RWPE2 (cell line): ENCODE data around the gene TPGS2.
A peak's percentile ranks its signal among the peaks of the same experiment; 100 is the strongest.

ENCODE experiments used
- ATAC-seq: fragments of 200-7000 bp; cut with Tn5 transposase; 3 replicates; pipeline ENCODE4 v1.9.1; 2021; ENCODE audit warnings: low read depth
- DNase-seq: peaks from one replicate; pipeline ENCODE4 v3.0.0-alpha.2; 2020; ENCODE audit warnings: low spot score
- H3K27ac ChIP-seq: fragments of 450-650 bp; 2 replicates; pipeline ENCODE4 v1.5.1; 2017; ENCODE audit warnings: mild to moderate bottlenecking; ENCODE audit not compliant: poor library complexity, severe bottlenecking
- H3K27me3 ChIP-seq: fragments of 250-450 bp; sonication (Bioruptor Pico); 2 replicates; pipeline ENCODE4 v1.5.1; 2021; ENCODE audit warnings: mild to moderate bottlenecking, moderate library complexity; ENCODE audit not compliant: insufficient read depth, poor library complexity, severe bottlenecking
- H3K36me3 ChIP-seq: fragments of 250-450 bp; sonication (Bioruptor Pico); 2 replicates; pipeline ENCODE4 v1.5.1; 2020; ENCODE audit warnings: low read depth, mild to moderate bottlenecking, moderate library complexity
- H3K4me1 ChIP-seq: fragments of 250-450 bp; sonication (Bioruptor Pico); 2 replicates; pipeline ENCODE4 v1.5.1; 2021; ENCODE audit warnings: mild to moderate bottlenecking, moderate library complexity; ENCODE audit not compliant: insufficient read depth, poor library complexity, severe bottlenecking
- H3K4me3 ChIP-seq: fragments of 250-450 bp; sonication (Bioruptor Pico); 2 replicates; pipeline ENCODE4 v1.5.1; 2021; ENCODE audit warnings: mild to moderate bottlenecking, moderate library complexity; ENCODE audit not compliant: severe bottlenecking
- H3K9me3 ChIP-seq: fragments of 250-450 bp; sonication (Bioruptor Pico); 2 replicates; pipeline ENCODE4 v1.5.1; 2021; ENCODE audit warnings: mild to moderate bottlenecking, moderate library complexity; ENCODE audit not compliant: severe bottlenecking
- TF ChIP-seq, protein P1 (sequence below): fragments of 450-650 bp; IDR thresholded peaks from one replicate; pipeline ENCODE4 v1.5.1; 2017; ENCODE audit warnings: mild to moderate bottlenecking, moderate library complexity; ENCODE audit not compliant: poor library complexity, severe bottlenecking

Gene TPGS2

DNA sequence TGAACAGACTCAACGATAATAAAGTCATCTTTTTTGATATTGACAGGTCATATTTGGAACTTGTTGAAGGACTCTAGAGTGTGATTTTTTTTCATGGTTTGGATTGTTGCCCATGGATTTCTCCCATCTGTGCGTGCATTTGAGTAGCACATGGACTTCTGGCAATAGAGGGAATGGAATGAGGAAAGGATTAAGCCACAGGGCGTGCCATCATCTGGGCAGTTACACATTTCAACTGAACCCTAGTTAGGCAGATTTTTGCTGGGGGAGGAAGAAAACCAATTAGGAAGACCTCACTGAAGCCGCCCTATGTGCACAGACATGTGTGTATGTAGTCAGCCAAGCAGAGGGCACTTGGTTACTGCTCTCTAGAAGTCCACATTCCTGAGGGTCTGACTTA, 72.6 kb downstream of the TPGS2 start:
- H3K4me1 ChIP-seq: peaks cover 7% of the 10 kb centered on the region
- TF ChIP-seq, protein P1, sequence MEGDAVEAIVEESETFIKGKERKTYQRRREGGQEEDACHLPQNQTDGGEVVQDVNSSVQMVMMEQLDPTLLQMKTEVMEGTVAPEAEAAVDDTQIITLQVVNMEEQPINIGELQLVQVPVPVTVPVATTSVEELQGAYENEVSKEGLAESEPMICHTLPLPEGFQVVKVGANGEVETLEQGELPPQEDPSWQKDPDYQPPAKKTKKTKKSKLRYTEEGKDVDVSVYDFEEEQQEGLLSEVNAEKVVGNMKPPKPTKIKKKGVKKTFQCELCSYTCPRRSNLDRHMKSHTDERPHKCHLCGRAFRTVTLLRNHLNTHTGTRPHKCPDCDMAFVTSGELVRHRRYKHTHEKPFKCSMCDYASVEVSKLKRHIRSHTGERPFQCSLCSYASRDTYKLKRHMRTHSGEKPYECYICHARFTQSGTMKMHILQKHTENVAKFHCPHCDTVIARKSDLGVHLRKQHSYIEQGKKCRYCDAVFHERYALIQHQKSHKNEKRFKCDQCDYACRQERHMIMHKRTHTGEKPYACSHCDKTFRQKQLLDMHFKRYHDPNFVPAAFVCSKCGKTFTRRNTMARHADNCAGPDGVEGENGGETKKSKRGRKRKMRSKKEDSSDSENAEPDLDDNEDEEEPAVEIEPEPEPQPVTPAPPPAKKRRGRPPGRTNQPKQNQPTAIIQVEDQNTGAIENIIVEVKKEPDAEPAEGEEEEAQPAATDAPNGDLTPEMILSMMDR: no peak
- no peak overlapping the region for H3K4me3 ChIP-seq
- peak overlapping the region; percentile 11 for H3K27ac ChIP-seq
- ATAC-seq (peak; percentile 75), DNase-seq (no peak)
- H3K36me3 ChIP-seq: peaks cover 3% of the 10 kb centered on the region; the same call in 1 of the 2 replicates
- H3K27me3 ChIP-seq: no peaks in the 10 kb centered on the region
- H3K9me3 ChIP-seq: no peaks in the 10 kb centered on the region

DNA sequence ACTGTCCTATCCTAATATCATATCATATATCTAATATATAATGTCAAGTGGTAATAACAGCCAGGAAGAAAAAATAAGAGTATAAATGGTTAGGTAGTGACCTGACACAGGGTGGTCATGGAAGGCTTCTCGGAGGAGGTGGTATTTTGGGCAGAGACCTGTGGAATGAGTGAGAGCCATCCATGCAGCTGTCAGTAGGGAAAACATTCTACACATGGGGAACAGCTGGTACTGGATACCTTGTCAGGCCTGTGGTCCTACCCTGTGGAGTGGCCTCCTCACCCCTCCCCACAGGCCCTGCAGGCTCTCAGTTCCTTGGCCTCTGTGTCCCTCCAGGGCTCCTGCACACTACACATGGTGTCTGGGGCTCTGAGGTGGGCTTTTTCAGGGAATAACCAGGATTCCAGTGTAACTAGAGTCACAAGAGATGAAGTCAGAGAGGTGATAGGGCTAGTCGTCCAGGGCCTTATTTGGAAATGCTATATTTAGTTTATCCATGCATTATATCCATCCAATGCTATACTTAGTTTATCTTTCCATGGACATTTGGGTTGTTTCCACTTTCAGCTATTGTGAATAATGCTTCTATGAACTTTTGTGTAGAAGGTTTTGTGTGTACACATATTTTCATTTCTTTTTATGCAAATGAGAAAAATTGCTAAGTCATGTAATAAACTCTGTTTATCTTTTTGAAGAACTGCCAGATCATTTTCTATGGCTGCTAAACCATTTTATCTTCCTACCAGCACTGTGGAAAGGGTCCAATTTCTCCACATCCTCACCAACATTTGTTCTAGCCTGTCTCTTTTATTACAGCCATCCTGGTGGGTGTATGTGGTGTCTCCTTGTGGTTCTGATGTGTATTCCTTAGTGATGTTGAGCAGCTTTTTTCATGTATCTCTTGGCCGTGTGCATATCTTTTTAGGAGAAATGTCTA, 75.6 kb downstream of the TPGS2 start:
- H3K27me3 ChIP-seq: no peaks in the 10 kb centered on the region
- DNase-seq (no peak), ATAC-seq (no peak)
- H3K4me1 ChIP-seq: peaks cover 7% of the 10 kb centered on the region
- peaks cover 3% of the 10 kb centered on the region; the same call in 1 of the 2 replicates for H3K36me3 ChIP-seq
- H3K4me3 ChIP-seq: no peak overlapping the region
- no peaks in the 10 kb centered on the region for H3K9me3 ChIP-seq
- H3K27ac ChIP-seq: no peak overlapping the region
- TF ChIP-seq, protein P1: no peak

GRCh38 chr18:36745219-36745975, 83.4 kb downstream of the TPGS2 start:
- DNase-seq (no peak), ATAC-seq (peak; percentile 75)
- H3K27ac ChIP-seq: peak overlapping the region; percentile 36
- peaks cover 10% of the 10 kb centered on the region for H3K4me1 ChIP-seq
- TF ChIP-seq, protein P1: no peak
- no peaks in the 10 kb centered on the region for H3K9me3 ChIP-seq
- no peaks in the 10 kb centered on the region; the same call in 1 of the 2 replicates for H3K36me3 ChIP-seq
- H3K4me3 ChIP-seq: no peak overlapping the region
- no peaks in the 10 kb centered on the region for H3K27me3 ChIP-seq

DNA sequence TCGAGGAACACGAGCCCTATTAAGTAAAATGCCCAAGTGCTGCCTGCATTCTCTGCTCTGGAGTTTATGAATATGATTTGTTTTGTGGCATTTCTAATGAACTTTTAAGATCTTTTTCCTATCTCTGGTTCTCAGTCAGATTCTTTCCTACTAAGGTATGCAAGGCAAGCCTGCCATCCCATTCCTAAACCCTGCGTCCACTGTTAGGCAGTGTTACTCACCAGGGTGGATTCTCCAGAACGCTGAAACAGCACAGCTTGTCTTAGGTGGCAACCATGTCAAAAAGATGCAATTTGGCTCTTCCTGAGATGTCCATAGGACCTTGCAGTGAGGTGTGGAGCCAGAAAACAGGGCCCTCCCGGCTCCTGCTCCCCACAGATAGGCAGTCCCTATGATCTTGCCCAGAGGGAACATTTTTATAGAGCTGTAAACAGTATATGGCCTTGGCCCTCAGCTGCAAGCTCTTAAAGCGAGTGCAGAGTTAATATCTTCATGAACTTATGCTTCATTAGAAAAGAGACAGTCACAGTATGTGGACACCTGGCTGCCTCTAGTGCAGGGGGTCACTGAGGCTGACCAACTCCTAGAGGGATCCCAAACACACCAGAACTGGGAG, 84.4 kb downstream of the TPGS2 start:
- TF ChIP-seq, protein P1: no peak
- ATAC-seq (no peak), DNase-seq (no peak)
- Histone ChIP-seq H3K27me3 (no peaks in the 10 kb centered on the region), H3K9me3 (no peaks in the 10 kb centered on the region), H3K4me1 (peaks cover 10% of the 10 kb centered on the region), H3K27ac (peak overlapping the region; percentile 36), H3K4me3 (no peak overlapping the region), H3K36me3 (no peaks in the 10 kb centered on the region; the same call in 1 of the 2 replicates)
